SK-N-SH (cell line): ENCODE results near the gene EML5. TPM values are rescaled to one million over a fixed set of nuclear protein-coding genes. Genes with fewer than 3 reads are reported as not detected.

Source experiments
- CTCF ChIA-PET: fragments of 300-600, 350-600 bp; formaldehyde crosslinking; extraction: SDS; loops from one replicate; lab custom pipeline; 2021; lab: Yijun Ruan, JAX
- POLR2A ChIA-PET: fragments of 350-600 bp; sonication (Branson Sonifier 250); formaldehyde crosslinking; extraction: SDS; loops from one replicate; lab custom pipeline; 2020; ENCODE audit warnings: antibody characterized with exemption, inconsistent platforms; lab: Yijun Ruan, JAX
- DNase-seq: peaks from one replicate; pipeline ENCODE4 v3.0.0; 2012
- H2AFZ ChIP-seq: fragments of 200-600 bp; sonication (generic); 2 replicates; pipeline ENCODE4 v1.8.1; 2016; ENCODE audit warnings: antibody characterized with exemption, mild to moderate bottlenecking, low read depth
- H3F3A ChIP-seq: fragments of 200-600 bp; sonication (generic); replicated peaks from 2 replicates; pipeline ENCODE3; 2016; ENCODE audit warnings: antibody characterized with exemption, mild to moderate bottlenecking; ENCODE audit not compliant: insufficient read depth
- H3K27ac ChIP-seq, 2 experiments: fragments of 200-500 bp in 1 of 2; fragments of 200-600 bp in 1 of 2; sonication (Bioruptor generic) in 1 of 2; sonication (generic), shearing (Covaris generic) in 1 of 2; 2 replicates each; pipeline versions ENCODE4 v1.5.1 to v1.6.1; 2014 to 2016; ENCODE audit warnings: low read depth in 2 of 2, inconsistent platforms in 1 of 2, low read length in 1 of 2, mild to moderate bottlenecking in 1 of 2, mixed read lengths in 1 of 2
- H3K27me3 ChIP-seq: fragments of 200-600 bp; sonication (generic), shearing (Covaris generic); 2 replicates; pipeline ENCODE4 v1.6.1; 2016; ENCODE audit warnings: mixed run types; ENCODE audit not compliant: insufficient read depth
- H3K36me3 ChIP-seq, 2 experiments: fragments of 200-500 bp in 1 of 2; fragments of 200-600 bp in 1 of 2; sonication (Bioruptor generic) in 1 of 2; sonication (generic) in 1 of 2; replicated peaks in 1 of 2; 2 replicates each; pipeline versions ENCODE3 to v1.5.1; 2014 to 2016; ENCODE audit warnings: low read length in 1 of 2, mild to moderate bottlenecking in 1 of 2; ENCODE audit not compliant: insufficient read depth in 2 of 2, control insufficient read depth in 1 of 2
- H3K4me1 ChIP-seq, 2 experiments: fragments of 200-500 bp in 1 of 2; fragments of 200-600 bp in 1 of 2; sonication (Bioruptor generic) in 1 of 2; sonication (generic), shearing (Covaris generic) in 1 of 2; 2 replicates each; pipeline versions ENCODE4 v1.5.1 to v1.6.1; 2014 to 2016; ENCODE audit warnings: low read depth in 1 of 2, low read length in 1 of 2, mixed run types in 1 of 2; ENCODE audit not compliant: insufficient read depth in 2 of 2, control insufficient read depth in 1 of 2
- H3K4me2 ChIP-seq: fragments of 200-600 bp; sonication (generic), shearing (Covaris generic); 2 replicates; pipeline ENCODE4 v1.6.1; 2017; ENCODE audit warnings: mixed run types
- H3K4me3 ChIP-seq, 2 experiments: fragments of 200-500 bp in 1 of 2; fragments of 200-600 bp in 1 of 2; sonication (Bioruptor generic) in 1 of 2; sonication (generic), shearing (Covaris generic) in 1 of 2; 2 replicates each; pipeline versions ENCODE4 v1.5.1 to v1.8.1; 2014 to 2016; ENCODE audit warnings: low read depth in 2 of 2, inconsistent platforms in 1 of 2, low read length in 1 of 2, mild to moderate bottlenecking in 1 of 2, mixed read lengths in 1 of 2, moderate library complexity in 1 of 2
- H3K79me2 ChIP-seq: fragments of 200-600 bp; sonication (generic); 2 replicates; pipeline ENCODE4 v1.8.1; 2017; ENCODE audit warnings: mild to moderate bottlenecking; ENCODE audit not compliant: insufficient read depth
- H3K9ac ChIP-seq: fragments of 200-600 bp; sonication (generic); 2 replicates; pipeline ENCODE4 v1.6.1; 2017; ENCODE audit warnings: mixed run types
- H3K9me2 ChIP-seq: fragments of 200-600 bp; sonication (generic); 2 replicates; pipeline ENCODE4 v1.6.1; 2017; ENCODE audit warnings: mixed run types
- H3K9me3 ChIP-seq: fragments of 200-600 bp; sonication (generic); 2 replicates; pipeline ENCODE4 v1.6.1; 2017; ENCODE audit warnings: mixed run types, mild to moderate bottlenecking, moderate library complexity
- H4K20me1 ChIP-seq: fragments of 200-600 bp; sonication (generic); 2 replicates; pipeline ENCODE4 v1.6.1; 2017; ENCODE audit warnings: mild to moderate bottlenecking, mixed run types; ENCODE audit not compliant: insufficient read depth
- CHD2 ChIP-seq: fragments of 150-350 bp; IDR thresholded peaks from 2 replicates; pipeline ENCODE4 v1.6.1; 2018; ENCODE audit warnings: low read length; ENCODE audit not compliant: partially characterized antibody
- ELF1 ChIP-seq: IDR thresholded peaks from 2 replicates; pipeline ENCODE4 v1.4.0; 2012
- FOSL2 ChIP-seq: IDR thresholded peaks from 2 replicates; pipeline ENCODE4 v1.4.0; 2012; ENCODE audit warnings: low read depth, mild to moderate bottlenecking, moderate library complexity, borderline replicate concordance
- FOXM1 ChIP-seq: IDR thresholded peaks from 2 replicates; pipeline ENCODE4 v1.4.0; 2012; ENCODE audit warnings: low read depth, mild to moderate bottlenecking
- GABPA ChIP-seq: IDR thresholded peaks from 2 replicates; pipeline ENCODE4 v1.4.0; 2012; ENCODE audit warnings: low read depth, mild to moderate bottlenecking
- MXI1 ChIP-seq: IDR thresholded peaks from 2 replicates; pipeline ENCODE4 v1.6.1; 2012; ENCODE audit warnings: mild to moderate bottlenecking, low read depth, low read length, improper control_type of control experiment
- REST ChIP-seq: IDR thresholded peaks from 2 replicates; pipeline ENCODE4 v1.6.1; 2012; ENCODE audit warnings: mild to moderate bottlenecking, low read depth, low read length, moderate library complexity
- SMC3 ChIP-seq: IDR thresholded peaks from 2 replicates; pipeline ENCODE4 v1.6.1; 2012; ENCODE audit warnings: low read depth, low read length, improper control_type of control experiment
- TAF1 ChIP-seq: IDR thresholded peaks from 2 replicates; pipeline ENCODE4 v1.6.1; 2012; ENCODE audit warnings: low read depth, mild to moderate bottlenecking, low read length, moderate library complexity, borderline replicate concordance
- TCF12 ChIP-seq: IDR thresholded peaks from 2 replicates; pipeline ENCODE4 v1.4.0; 2012
- ZBTB33 ChIP-seq: IDR thresholded peaks from 2 replicates; pipeline ENCODE4 v1.4.0; 2012; ENCODE audit warnings: low read depth, borderline replicate concordance
- whole genome bisulfite sequencing: methylation state at CpG from one replicate; pipeline ENCODE4 v1.1.6; 2017; ENCODE audit warnings: low lambda C conversion rate; 5-methylcytosine and 5-hydroxymethylcytosine counted together
- polyA plus RNA-seq, 3 experiments: library from polyadenylated mRNA; depleted of rRNA; stranded (reverse); fragments of >200 nt; gene quantifications; 2 replicates each; pipeline ENCODE4 v1.2.3, GENCODE V29; 2012

The EML5 gene
- polyA plus RNA-seq, 1 of the 3 experiments (the other 2 are of a cell fraction), result 0.23 TPM

- Histone ChIP-seq H3K9me3 (no peaks in the 10 kb centered on the region), H3K4me3 (no peak overlapping the region)
- WGBS, result 97% methylated on average over 5 of the region's 5 CpGs
Measured at GRCh38 chr14:88576222-88576621, 216.5 kb downstream of the EML5 start.

More at GRCh38 chr14:88576222-88576621, 216.5 kb downstream of the EML5 start:
- Histone ChIP-seq H3K4me2 (no peak overlapping the region), H3K4me1 (no peaks in the 10 kb centered on the region), H3K36me3 (peaks cover 77 to 89% of the 10 kb centered on the region in 2 experiments), H3K27me3 (no peaks in the 10 kb centered on the region), H3K9ac (no peak overlapping the region), H3F3A (peaks cover 7% of the 10 kb centered on the region), H2AFZ (no peak overlapping the region), H3K27ac (no peak overlapping the region), H3K79me2 (peaks cover 5% of the 10 kb centered on the region; the same call in 1 of the 2 replicates), H3K9me2 (no peaks in the 10 kb centered on the region), H4K20me1 (no peaks in the 10 kb centered on the region)
- TF ChIP-seq ELF1 (no peak), CHD2 (no peak), ZBTB33 (no peak), TAF1 (no peak), SMC3 (no peak), MXI1 (no peak), GABPA (no peak), FOXM1 (no peak), TCF12 (no peak), FOSL2 (no peak), REST (no peak)
- CTCF ChIA-PET, result interaction anchor here (0.6 to 1.0 kb wide), 2 partner anchors 387 to 1415 kb away, joined by 3 read pairs; no protein-coding TSS in a partner anchor
- DNase-seq, result no peak
- POLR2A ChIA-PET, result no interaction called here
